Astrocyte (in vitro differentiated cells and primary cell): ENCODE measurements around the gene DENND5B.

Experiments used
- EZH2 ChIP-seq: IDR thresholded peaks from 2 replicates; pipeline ENCODE4 v1.6.1; 2012; ENCODE audit warnings: mild to moderate bottlenecking, low read length, inconsistent platforms; ENCODE audit not compliant: insufficient read depth
- TF ChIP-seq, protein P1 (sequence below): IDR thresholded peaks from 2 replicates; pipeline ENCODE4 v1.5.1; 2011; ENCODE audit warnings: low read depth, mild to moderate bottlenecking, inconsistent platforms, low read length, moderate library complexity; ENCODE audit not compliant: insufficient read depth

DNA sequence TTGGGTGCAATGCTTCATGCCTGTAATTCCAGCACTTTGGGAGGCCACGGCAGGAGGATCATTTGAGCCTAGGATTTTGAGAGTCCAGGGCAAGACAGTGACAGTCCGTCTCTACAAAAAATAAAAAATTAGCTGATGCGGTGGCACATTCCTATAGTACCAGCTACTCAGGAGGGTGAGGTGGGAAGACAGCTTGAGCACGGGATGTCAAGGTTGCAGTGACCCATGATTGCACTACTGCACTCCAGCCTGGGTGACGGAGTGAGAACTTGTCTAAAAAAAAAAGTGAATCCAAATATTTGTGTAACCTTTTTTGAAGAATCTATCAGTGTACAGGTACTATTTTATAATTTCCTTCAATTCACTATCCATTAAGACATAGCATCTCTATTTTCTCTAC is 112.5 kb downstream of the DENND5B start:
- TF ChIP-seq EZH2: no peak
- TF ChIP-seq, protein P1, sequence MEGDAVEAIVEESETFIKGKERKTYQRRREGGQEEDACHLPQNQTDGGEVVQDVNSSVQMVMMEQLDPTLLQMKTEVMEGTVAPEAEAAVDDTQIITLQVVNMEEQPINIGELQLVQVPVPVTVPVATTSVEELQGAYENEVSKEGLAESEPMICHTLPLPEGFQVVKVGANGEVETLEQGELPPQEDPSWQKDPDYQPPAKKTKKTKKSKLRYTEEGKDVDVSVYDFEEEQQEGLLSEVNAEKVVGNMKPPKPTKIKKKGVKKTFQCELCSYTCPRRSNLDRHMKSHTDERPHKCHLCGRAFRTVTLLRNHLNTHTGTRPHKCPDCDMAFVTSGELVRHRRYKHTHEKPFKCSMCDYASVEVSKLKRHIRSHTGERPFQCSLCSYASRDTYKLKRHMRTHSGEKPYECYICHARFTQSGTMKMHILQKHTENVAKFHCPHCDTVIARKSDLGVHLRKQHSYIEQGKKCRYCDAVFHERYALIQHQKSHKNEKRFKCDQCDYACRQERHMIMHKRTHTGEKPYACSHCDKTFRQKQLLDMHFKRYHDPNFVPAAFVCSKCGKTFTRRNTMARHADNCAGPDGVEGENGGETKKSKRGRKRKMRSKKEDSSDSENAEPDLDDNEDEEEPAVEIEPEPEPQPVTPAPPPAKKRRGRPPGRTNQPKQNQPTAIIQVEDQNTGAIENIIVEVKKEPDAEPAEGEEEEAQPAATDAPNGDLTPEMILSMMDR: no peak
